Chondrocyte (in vitro differentiated cells): ENCODE data around the gene TGFA. TPM values are rescaled to one million over a fixed set of nuclear protein-coding genes. Genes with fewer than 3 reads are reported as not detected.

Source experiments
- DNase-seq: peaks from one replicate; pipeline ENCODE4 v3.0.0; 2021; ENCODE audit warnings: mixed read lengths, low spot score
- H3K27ac Mint-ChIP-seq: one replicate; pipeline ENCODE4 v1.8.0; 2021; ENCODE audit warnings: mild to moderate bottlenecking, moderate library complexity, mixed read lengths; ENCODE audit not compliant: unreplicated experiment
- H3K27me3 Mint-ChIP-seq: 2 replicates; pipeline ENCODE4 v1.8.0; 2021; ENCODE audit warnings: low read depth, mixed read lengths
- H3K36me3 Mint-ChIP-seq: 2 replicates; pipeline ENCODE4 v1.8.0; 2021; ENCODE audit warnings: low read depth, mixed read lengths
- H3K4me1 Mint-ChIP-seq: 2 replicates; pipeline ENCODE4 v1.8.0; 2021; ENCODE audit warnings: low read depth, mild to moderate bottlenecking, mixed read lengths
- H3K4me3 Mint-ChIP-seq: one replicate; pipeline ENCODE4 v1.8.0; 2021; ENCODE audit warnings: mild to moderate bottlenecking, moderate library complexity, mixed read lengths; ENCODE audit not compliant: unreplicated experiment
- H3K9me3 Mint-ChIP-seq: 2 replicates; pipeline ENCODE4 v1.8.0; 2021; ENCODE audit warnings: low read depth, mixed read lengths
- total RNA-seq: library from RNA; stranded (reverse); gene quantifications from 3 replicates; pipeline ENCODE4 v1.2.1, GENCODE V29; 2021
- TF ChIP-seq, protein P1 (sequence below): fragments of 200-600 bp; sonication (generic); IDR thresholded peaks from 2 replicates; pipeline ENCODE4 v1.5.0; 2021; ENCODE audit warnings: antibody characterized with exemption, mild to moderate bottlenecking, moderate library complexity

TGFA gene
- total RNA-seq, 1 donor from 2014 or later = 0.25 TPM

DNA sequence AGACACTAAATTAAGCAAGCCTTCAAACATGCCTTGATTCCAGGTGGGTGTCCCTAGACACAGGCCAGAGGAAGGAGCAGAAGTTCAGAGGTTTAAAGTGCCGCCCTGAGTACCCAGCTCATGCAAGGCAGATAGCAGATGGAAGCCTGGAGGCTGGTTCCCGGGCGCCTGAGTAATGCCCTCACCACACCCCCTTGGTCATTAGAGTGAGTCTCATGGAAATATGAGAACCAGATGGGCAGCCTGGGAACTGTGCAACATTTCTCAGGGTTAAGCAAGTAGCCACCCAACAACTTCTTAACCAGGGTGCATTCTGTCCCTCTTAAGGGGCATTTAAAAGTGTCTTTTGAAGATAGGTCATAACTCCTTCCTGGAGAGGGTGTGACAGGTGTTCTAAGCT, 44.1 kb downstream of the TGFA start:
- no peak overlapping the region for H3K4me3 Mint-ChIP-seq
- H3K27me3 Mint-ChIP-seq = peaks cover 10% of the 10 kb centered on the region
- H3K9me3 Mint-ChIP-seq = no peaks in the 10 kb centered on the region
- no peaks in the 10 kb centered on the region for H3K36me3 Mint-ChIP-seq
- DNase-seq = no peak
- H3K27ac Mint-ChIP-seq = no peak overlapping the region
- H3K4me1 Mint-ChIP-seq = no peaks in the 10 kb centered on the region
- TF ChIP-seq, protein P1, sequence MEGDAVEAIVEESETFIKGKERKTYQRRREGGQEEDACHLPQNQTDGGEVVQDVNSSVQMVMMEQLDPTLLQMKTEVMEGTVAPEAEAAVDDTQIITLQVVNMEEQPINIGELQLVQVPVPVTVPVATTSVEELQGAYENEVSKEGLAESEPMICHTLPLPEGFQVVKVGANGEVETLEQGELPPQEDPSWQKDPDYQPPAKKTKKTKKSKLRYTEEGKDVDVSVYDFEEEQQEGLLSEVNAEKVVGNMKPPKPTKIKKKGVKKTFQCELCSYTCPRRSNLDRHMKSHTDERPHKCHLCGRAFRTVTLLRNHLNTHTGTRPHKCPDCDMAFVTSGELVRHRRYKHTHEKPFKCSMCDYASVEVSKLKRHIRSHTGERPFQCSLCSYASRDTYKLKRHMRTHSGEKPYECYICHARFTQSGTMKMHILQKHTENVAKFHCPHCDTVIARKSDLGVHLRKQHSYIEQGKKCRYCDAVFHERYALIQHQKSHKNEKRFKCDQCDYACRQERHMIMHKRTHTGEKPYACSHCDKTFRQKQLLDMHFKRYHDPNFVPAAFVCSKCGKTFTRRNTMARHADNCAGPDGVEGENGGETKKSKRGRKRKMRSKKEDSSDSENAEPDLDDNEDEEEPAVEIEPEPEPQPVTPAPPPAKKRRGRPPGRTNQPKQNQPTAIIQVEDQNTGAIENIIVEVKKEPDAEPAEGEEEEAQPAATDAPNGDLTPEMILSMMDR = no peak

DNA sequence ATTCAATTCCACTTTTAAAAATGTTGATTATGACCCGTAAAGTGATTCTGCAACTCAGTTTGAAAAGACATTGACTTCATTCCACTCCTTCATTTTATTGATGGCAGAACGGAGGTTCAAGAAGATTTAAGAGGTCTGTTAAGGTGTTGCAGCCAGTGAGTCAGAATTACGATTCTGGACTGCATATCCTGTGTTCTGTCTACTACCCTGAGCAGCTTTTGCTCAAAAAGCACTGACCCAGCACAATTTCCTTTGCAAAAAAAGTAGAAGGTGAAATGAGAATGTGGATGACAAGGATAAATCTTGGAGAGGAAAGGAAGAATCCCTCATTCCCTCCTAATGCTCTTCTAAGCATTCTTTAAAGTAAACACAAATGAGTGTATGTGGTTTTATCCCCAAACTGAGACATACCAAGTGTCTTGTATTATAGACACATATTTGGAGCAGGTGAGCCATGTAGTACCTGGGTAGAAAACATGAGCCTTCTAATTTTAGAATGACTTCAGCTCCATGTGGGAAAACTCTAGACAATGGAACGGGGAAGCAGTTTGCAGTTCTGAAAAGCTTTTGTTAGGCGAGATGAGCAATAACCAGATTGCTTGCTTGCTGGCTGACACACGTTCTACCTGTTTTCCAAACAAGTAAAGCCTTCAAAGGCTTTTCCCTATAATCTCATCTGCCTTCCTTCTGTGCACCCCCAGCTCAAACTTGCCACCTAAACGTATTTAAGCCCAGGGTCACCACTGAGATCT, 44.7 kb downstream of the TGFA start:
- no peak overlapping the region for H3K4me3 Mint-ChIP-seq
- H3K36me3 Mint-ChIP-seq = no peaks in the 10 kb centered on the region
- DNase-seq = no peak
- H3K27me3 Mint-ChIP-seq = peaks cover 10% of the 10 kb centered on the region
- no peak overlapping the region for H3K27ac Mint-ChIP-seq
- TF ChIP-seq, protein P1 = no peak
- no peaks in the 10 kb centered on the region for H3K4me1 Mint-ChIP-seq
- no peaks in the 10 kb centered on the region for H3K9me3 Mint-ChIP-seq

DNA sequence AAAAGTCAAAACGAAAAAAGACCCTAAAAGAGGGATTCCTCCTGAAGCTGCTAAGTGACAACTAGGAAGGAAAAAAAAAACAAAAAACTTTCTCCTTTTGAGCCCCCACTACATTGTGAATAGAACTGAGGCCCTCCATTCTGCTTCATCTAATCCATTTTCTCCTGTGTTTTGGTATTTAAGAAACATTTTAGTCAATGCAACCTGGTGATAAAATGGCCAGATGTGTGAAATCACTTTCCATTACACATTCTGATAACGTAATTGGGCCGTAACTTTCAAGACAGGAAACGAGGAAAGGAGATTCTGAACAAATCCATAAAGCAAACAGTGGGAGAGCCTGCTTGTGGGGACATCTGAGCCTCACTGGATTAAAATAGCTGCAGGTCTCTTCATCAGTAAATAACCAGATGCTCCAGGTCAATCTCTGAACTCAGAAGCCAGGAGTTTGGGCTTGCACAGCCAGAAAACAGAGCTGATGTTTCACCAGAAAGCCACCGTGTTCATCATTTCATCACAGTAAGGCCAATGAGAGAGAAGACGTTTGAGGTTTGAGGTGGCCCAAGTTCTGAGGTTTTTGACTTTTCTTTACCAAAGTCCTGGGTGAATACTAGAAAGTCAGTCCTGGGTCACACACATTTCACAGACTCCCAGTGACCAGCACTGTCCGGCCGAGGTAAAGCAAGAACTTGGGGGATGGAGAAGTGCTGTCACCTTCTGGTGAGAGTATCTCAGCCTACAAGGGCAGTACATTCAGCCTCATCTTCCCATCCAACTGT, 47.8 kb downstream of the TGFA start:
- Mint-ChIP-seq H3K9me3 (no peaks in the 10 kb centered on the region), H3K4me3 (no peak overlapping the region), H3K4me1 (no peaks in the 10 kb centered on the region), H3K27ac (no peak overlapping the region), H3K27me3 (peaks cover 13% of the 10 kb centered on the region), H3K36me3 (no peaks in the 10 kb centered on the region)
- TF ChIP-seq, protein P1 = no peak
- no peak for DNase-seq

DNA sequence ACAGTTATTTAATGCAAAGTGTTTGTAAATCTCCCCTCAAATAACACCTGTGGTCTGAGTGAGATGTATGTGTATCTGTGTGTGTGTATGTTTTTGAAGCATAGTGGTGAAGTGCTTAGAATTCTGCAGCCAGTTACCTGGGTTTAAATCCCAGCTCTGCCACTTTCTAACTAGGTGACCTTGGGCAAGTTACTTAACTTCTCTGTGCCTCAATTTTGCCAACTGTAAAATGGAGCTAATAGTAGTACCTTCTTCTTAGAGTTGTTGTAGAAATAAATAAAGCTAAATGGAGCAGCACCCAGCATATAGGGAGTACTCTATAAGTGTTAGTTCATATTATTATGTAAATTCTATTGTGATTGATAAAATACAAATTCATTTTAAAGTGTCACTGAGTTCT, 48.9 kb downstream of the TGFA start:
- H3K9me3 Mint-ChIP-seq = no peaks in the 10 kb centered on the region
- no peak for DNase-seq
- peaks cover 9% of the 10 kb centered on the region for H3K27me3 Mint-ChIP-seq
- H3K36me3 Mint-ChIP-seq = no peaks in the 10 kb centered on the region
- no peak overlapping the region for H3K4me3 Mint-ChIP-seq
- no peaks in the 10 kb centered on the region for H3K4me1 Mint-ChIP-seq
- H3K27ac Mint-ChIP-seq = no peak overlapping the region
- TF ChIP-seq, protein P1 = no peak

DNA sequence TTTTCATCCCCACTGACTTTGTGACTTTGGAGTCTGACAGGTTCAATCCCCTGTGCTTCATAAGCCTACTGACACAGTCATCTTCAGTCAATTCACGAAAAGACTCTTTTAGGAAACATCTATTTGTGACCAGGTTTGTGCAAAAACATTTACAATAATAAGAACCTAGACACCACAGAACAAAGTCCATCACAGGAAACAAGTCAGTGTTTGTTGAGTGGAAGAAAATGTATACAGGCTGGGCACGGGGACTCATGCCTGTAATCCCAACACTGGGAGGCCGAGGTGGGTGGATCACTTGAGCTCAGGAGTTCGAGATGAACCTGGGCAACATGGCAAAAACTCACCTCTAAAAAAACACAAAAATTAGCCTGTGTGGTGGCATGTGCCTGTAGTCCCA, 49.7 kb downstream of the TGFA start:
- Mint-ChIP-seq H3K9me3 (no peaks in the 10 kb centered on the region), H3K36me3 (no peaks in the 10 kb centered on the region), H3K4me3 (no peak overlapping the region), H3K27me3 (peaks cover 9% of the 10 kb centered on the region), H3K27ac (no peak overlapping the region), H3K4me1 (no peaks in the 10 kb centered on the region)
- DNase-seq = no peak
- TF ChIP-seq, protein P1 = no peak
